K562 (cell line): ENCODE data around the gene TMEM117. TPM values are rescaled to one million over a fixed set of nuclear protein-coding genes. Genes with fewer than 3 reads are reported as not detected.
A peak's percentile ranks its signal among the peaks of the same experiment; 100 is the strongest.

Experiments
- ARHGAP35 ChIP-seq: fragments of 450-650 bp; IDR thresholded peaks from 2 replicates; pipeline ENCODE4 v1.6.1; 2018; ENCODE audit not compliant: partially characterized antibody
- ATF6 ChIP-seq: sonication (generic); formaldehyde crosslinking; IDR thresholded peaks from 2 replicates; pipeline ENCODE4 v1.4.0; 2020; ENCODE audit warnings: mild to moderate bottlenecking, missing genetic modification reagents
- BACH1 ChIP-seq: fragments of 200-800 bp; sonication (Bioruptor generic); IDR thresholded peaks from 2 replicates; pipeline ENCODE4 v1.6.1; 2016; ENCODE audit warnings: missing genetic modification characterization, missing compliant biosample characterization
- ELK1 ChIP-seq: sonication (generic); formaldehyde crosslinking; IDR thresholded peaks from 2 replicates; pipeline ENCODE4 v1.8.1; 2022; ENCODE audit warnings: missing genetic modification reagents
- FIP1L1 ChIP-seq: fragments of 200-400 bp; formaldehyde crosslinking; IDR thresholded peaks from 2 replicates; pipeline ENCODE4 v1.6.1; 2018; ENCODE audit warnings: mild to moderate bottlenecking, low read depth, low read length; ENCODE audit not compliant: poor library complexity, severe bottlenecking
- GATAD2A ChIP-seq: fragments of 450-650 bp; IDR thresholded peaks from 2 replicates; pipeline ENCODE4 v1.6.1; 2017
- KAT7 ChIP-seq: sonication (generic); formaldehyde crosslinking; IDR thresholded peaks from 2 replicates; pipeline ENCODE4 v1.8.0; 2022; ENCODE audit warnings: missing genetic modification reagents, mild to moderate bottlenecking, borderline replicate concordance
- L3MBTL2 ChIP-seq: fragments of 450-650 bp; IDR thresholded peaks from 2 replicates; pipeline ENCODE4 v1.6.1; 2016; ENCODE audit warnings: mild to moderate bottlenecking, moderate library complexity
- MCM3 ChIP-seq: fragments of 450-650 bp; IDR thresholded peaks from 2 replicates; pipeline ENCODE4 v1.6.1; 2016
- NCOR1 ChIP-seq: fragments of 450-650 bp; IDR thresholded peaks from 2 replicates; pipeline ENCODE4 v1.6.1; 2016; ENCODE audit warnings: mild to moderate bottlenecking, moderate library complexity
- PCBP1 ChIP-seq: fragments of 200-400 bp; formaldehyde crosslinking; IDR thresholded peaks from 2 replicates; pipeline ENCODE4 v1.6.1; 2018; ENCODE audit warnings: mild to moderate bottlenecking, low read depth, low read length; ENCODE audit not compliant: poor library complexity, severe bottlenecking
- PHB ChIP-seq: fragments of 250-450 bp; sonication (Bioruptor Pico); IDR thresholded peaks from 2 replicates; pipeline ENCODE4 v1.5.0; 2021
- POLR3G ChIP-seq: IDR thresholded peaks from 2 replicates; pipeline ENCODE4 v1.6.1; 2011; ENCODE audit not compliant: insufficient read length, insufficient replicate concordance; ENCODE audit errors: extremely low read depth
- POU5F1 ChIP-seq: fragments of 150-350 bp; IDR thresholded peaks from 2 replicates; pipeline ENCODE4 v1.6.1; 2014; ENCODE audit warnings: borderline replicate concordance, low read length, low read depth, mild to moderate bottlenecking; ENCODE audit not compliant: partially characterized antibody
- PREB ChIP-seq: sonication (generic); formaldehyde crosslinking; IDR thresholded peaks from 2 replicates; pipeline ENCODE4 v1.8.1; 2023; ENCODE audit warnings: mild to moderate bottlenecking, missing genetic modification reagents
- PTBP1 ChIP-seq: fragments of 200-400 bp; formaldehyde crosslinking; IDR thresholded peaks from 2 replicates; pipeline ENCODE4 v1.6.1; 2017; ENCODE audit warnings: low read depth, low read length
- RBM39 ChIP-seq: fragments of 200-400 bp; formaldehyde crosslinking; optimal IDR thresholded peaks from 2 replicates; pipeline ENCODE3; 2018; ENCODE audit warnings: low read depth, low read length
- RFX5 ChIP-seq: IDR thresholded peaks from 2 replicates; pipeline ENCODE4 v1.6.1; 2011; ENCODE audit warnings: low read depth, mild to moderate bottlenecking, improper control_type of control experiment, low read length
- SMAD1 ChIP-seq: fragments of 150-350 bp; IDR thresholded peaks from 2 replicates; pipeline ENCODE4 v1.6.1; 2014; ENCODE audit warnings: low read length, low read depth; ENCODE audit not compliant: partially characterized antibody
- SMARCA4 ChIP-seq: fragments of 450-650 bp; IDR thresholded peaks from 2 replicates; pipeline ENCODE4 v1.6.1; 2016
- SP2 ChIP-seq: IDR thresholded peaks from 2 replicates; pipeline ENCODE4 v1.6.1; 2011; ENCODE audit warnings: mild to moderate bottlenecking, low read depth, low read length, moderate library complexity; ENCODE audit not compliant: poor library complexity, severe bottlenecking; ENCODE audit errors: extremely low read depth
- TFAP4 ChIP-seq: sonication (generic); formaldehyde crosslinking; IDR thresholded peaks from 2 replicates; pipeline ENCODE4 v1.8.0; 2022; ENCODE audit warnings: missing genetic modification reagents, mild to moderate bottlenecking, moderate library complexity, borderline replicate concordance
- WHSC1 ChIP-seq: IDR thresholded peaks from one replicate; pipeline ENCODE4 v1.6.1; 2012; ENCODE audit warnings: low read length, control low read depth, inconsistent platforms
- ZC3H8 ChIP-seq: fragments of 450-650 bp; IDR thresholded peaks from 2 replicates; pipeline ENCODE4 v1.6.1; 2017
- ZNF436 ChIP-seq: fragments of 250-450, 450-650 bp; sonication (Bioruptor Pico); formaldehyde crosslinking; IDR thresholded peaks from 2 replicates; pipeline ENCODE4 v1.7.0; 2020; ENCODE audit warnings: mild to moderate bottlenecking
- ZSCAN29 ChIP-seq: fragments of 450-650 bp; IDR thresholded peaks from 2 replicates; pipeline ENCODE4 v1.6.1; 2017
- ZZZ3 ChIP-seq: fragments of 450-650 bp; IDR thresholded peaks from 2 replicates; pipeline ENCODE4 v1.6.1; 2016; ENCODE audit warnings: antibody characterized with exemption, mild to moderate bottlenecking, moderate library complexity
- polyA plus RNA-seq, 8 experiments: library from polyadenylated mRNA; depleted of rRNA in 4 of 8; stranded (reverse) in 5 of 8; unstranded in 3 of 8; fragments of >200 nt; fragmentation: Nextera tagmentation in 2 of 8; fragmentation: Illumina TruSeq in 1 of 8; extraction: Ambion mirVana in 2 of 8; extraction: Trizol in 1 of 8; gene quantifications; 2 replicates each; pipeline versions ENCODE4 v1.2.1 to v1.2.3, GENCODE V29; 2011 to 2014; ENCODE audit warnings: inconsistent platforms in 1 of 8, missing spikeins in 1 of 8
- total RNA-seq, 7 experiments: library from RNA; depleted of rRNA in 6 of 7; stranded (reverse); fragments of >200 nt in 6 of 7; fragmentation: Illumina TruSeq in 2 of 7; extraction: Trizol in 2 of 7; gene quantifications; 2 replicates each; pipeline versions ENCODE4 v1.2.1 to v1.2.3, GENCODE V29; 2011 to 2021; ENCODE audit warnings: low replicate concordance in 1 of 7

Gene TMEM117
- total and polyA plus RNA-seq, 9 of the 15 experiments (the other 6 are each of a cell fraction or from before 2014, with no cell fraction given) = 0.31 to 2.8 (median 1.0) TPM

GRCh38 chr12:43835656-43836474 lies at the start of gene TMEM117 (continued):
- TF ChIP-seq L3MBTL2 (peak; percentile 92), PHB (CRISPR knock-in tag) (no peak), KAT7 (CRISPR knock-in tag) (no peak), MCM3 (no peak), POLR3G (no peak), BACH1 (tag) (no peak), WHSC1 (no peak), PTBP1 (no peak), FIP1L1 (peak; percentile 51), ZZZ3 (no peak), RFX5 (no peak), SMARCA4 (no peak), ELK1 (CRISPR knock-in tag) (no peak), ATF6 (CRISPR knock-in tag) (no peak), ZSCAN29 (no peak), ZNF436 (CRISPR knock-in tag) (no peak), PCBP1 (no peak), TFAP4 (CRISPR knock-in tag) (no peak), PREB (CRISPR knock-in tag) (no peak), ZC3H8 (no peak), SP2 (no peak), ARHGAP35 (no peak), RBM39 (no peak), NCOR1 (no peak), SMAD1 (no peak), GATAD2A (no peak), POU5F1 (no peak)
